HCT116 (cell line): Measurements from ENCODE around the gene GALNT2.

Experiments used
- EZH2 ChIP-seq: fragments of 200-600 bp; sonication (generic); IDR thresholded peaks from 2 replicates; pipeline ENCODE4 v1.6.1; 2017; ENCODE audit warnings: antibody characterized with exemption, mixed run types
- EZH2phosphoT487 ChIP-seq: fragments of 200-600 bp; IDR thresholded peaks from 2 replicates; pipeline ENCODE4 v1.6.1; 2018; ENCODE audit warnings: antibody characterized with exemption, borderline replicate concordance
- POLR2A ChIP-seq: IDR thresholded peaks from 2 replicates; pipeline ENCODE4 v1.7.0; 2011; ENCODE audit warnings: borderline replicate concordance; ENCODE audit not compliant: insufficient read depth, insufficient read length; ENCODE audit errors: extremely low read depth
- RAD21 ChIP-seq: IDR thresholded peaks from 2 replicates; pipeline ENCODE4 v1.6.1; 2012; ENCODE audit warnings: low read depth, mild to moderate bottlenecking
- SIN3A ChIP-seq: IDR thresholded peaks from 2 replicates; pipeline ENCODE4 v1.6.1; 2012; ENCODE audit warnings: low read depth
- TF ChIP-seq, protein P1 (sequence below), 3 experiments: fragments of 200-600 bp in 1 of 3; sonication (generic) in 1 of 3; IDR thresholded peaks in 2 of 3; conservative IDR thresholded peaks in 1 of 3; 2 replicates each; pipeline ENCODE4 v1.5.1; 2012 to 2017; ENCODE audit warnings: low read depth in 2 of 3, low read length in 2 of 3, antibody characterized with exemption in 1 of 3, borderline replicate concordance in 1 of 3, control low read depth in 1 of 3, mild to moderate bottlenecking in 1 of 3, mixed read lengths in 1 of 3, mixed run types in 1 of 3, moderate library complexity in 1 of 3; ENCODE audit not compliant: insufficient read depth in 1 of 3
- TF ChIP-seq, protein P2 (sequence below): IDR thresholded peaks from 2 replicates; pipeline ENCODE4 v1.6.1; 2012; ENCODE audit warnings: low read depth

DNA sequence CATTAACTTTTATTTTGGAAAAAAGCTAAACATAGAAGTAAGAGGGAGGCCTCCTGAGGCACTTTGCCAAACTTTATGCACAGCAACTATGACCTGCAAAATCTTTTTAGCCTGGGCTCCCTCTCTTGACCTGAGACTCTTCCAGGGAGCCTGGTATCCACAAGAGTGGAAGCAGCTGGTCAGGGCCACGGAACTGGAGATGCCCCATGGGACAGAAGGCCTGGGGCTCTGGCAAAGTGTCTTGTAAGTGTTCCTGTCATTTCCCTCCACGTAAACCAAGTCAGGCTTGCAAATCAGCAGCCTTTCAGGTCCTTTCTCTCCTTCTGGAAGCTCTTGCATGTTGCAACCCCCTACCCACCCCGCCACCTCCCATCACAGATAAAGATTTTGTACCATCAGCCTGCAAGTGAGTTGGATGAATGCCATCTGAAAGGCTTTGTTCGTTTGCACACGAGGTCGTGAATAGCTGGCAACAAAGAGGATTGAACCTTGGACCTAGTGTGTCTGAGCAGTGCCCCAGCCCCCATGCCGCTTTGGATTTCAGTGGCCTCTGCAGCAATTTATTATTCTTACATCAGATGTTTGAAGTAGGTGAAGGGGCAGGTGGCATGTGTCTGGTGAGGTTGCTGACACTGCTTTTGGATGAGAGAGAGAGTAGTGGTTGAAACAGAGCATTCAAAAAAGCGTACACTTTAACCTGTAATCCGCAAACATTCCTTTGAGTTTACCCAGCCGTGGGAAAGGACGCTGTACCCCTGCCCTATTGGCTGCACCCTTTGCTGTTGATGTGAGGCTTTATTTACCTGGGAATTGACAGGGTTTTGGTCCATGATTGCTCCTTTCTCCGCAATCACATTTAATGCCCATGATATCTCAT, 91.6 kb downstream of the GALNT2 start:
- no peak for TF ChIP-seq POLR2A
- TF ChIP-seq EZH2phosphoT487, result no peak
- TF ChIP-seq, protein P1, sequence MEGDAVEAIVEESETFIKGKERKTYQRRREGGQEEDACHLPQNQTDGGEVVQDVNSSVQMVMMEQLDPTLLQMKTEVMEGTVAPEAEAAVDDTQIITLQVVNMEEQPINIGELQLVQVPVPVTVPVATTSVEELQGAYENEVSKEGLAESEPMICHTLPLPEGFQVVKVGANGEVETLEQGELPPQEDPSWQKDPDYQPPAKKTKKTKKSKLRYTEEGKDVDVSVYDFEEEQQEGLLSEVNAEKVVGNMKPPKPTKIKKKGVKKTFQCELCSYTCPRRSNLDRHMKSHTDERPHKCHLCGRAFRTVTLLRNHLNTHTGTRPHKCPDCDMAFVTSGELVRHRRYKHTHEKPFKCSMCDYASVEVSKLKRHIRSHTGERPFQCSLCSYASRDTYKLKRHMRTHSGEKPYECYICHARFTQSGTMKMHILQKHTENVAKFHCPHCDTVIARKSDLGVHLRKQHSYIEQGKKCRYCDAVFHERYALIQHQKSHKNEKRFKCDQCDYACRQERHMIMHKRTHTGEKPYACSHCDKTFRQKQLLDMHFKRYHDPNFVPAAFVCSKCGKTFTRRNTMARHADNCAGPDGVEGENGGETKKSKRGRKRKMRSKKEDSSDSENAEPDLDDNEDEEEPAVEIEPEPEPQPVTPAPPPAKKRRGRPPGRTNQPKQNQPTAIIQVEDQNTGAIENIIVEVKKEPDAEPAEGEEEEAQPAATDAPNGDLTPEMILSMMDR (IDR thresholded peaks at IDR 0.05 in 2 of 3, conservative IDR thresholded peaks at IDR 0.05 in 1 of 3; ENCODE audit: borderline replicate concordance in 1 of 3, insufficient read depth in 1 of 3, low read depth in 2 of 3, low read length in 2 of 3), result no peak
- no peak for TF ChIP-seq SIN3A
- TF ChIP-seq, protein P2, sequence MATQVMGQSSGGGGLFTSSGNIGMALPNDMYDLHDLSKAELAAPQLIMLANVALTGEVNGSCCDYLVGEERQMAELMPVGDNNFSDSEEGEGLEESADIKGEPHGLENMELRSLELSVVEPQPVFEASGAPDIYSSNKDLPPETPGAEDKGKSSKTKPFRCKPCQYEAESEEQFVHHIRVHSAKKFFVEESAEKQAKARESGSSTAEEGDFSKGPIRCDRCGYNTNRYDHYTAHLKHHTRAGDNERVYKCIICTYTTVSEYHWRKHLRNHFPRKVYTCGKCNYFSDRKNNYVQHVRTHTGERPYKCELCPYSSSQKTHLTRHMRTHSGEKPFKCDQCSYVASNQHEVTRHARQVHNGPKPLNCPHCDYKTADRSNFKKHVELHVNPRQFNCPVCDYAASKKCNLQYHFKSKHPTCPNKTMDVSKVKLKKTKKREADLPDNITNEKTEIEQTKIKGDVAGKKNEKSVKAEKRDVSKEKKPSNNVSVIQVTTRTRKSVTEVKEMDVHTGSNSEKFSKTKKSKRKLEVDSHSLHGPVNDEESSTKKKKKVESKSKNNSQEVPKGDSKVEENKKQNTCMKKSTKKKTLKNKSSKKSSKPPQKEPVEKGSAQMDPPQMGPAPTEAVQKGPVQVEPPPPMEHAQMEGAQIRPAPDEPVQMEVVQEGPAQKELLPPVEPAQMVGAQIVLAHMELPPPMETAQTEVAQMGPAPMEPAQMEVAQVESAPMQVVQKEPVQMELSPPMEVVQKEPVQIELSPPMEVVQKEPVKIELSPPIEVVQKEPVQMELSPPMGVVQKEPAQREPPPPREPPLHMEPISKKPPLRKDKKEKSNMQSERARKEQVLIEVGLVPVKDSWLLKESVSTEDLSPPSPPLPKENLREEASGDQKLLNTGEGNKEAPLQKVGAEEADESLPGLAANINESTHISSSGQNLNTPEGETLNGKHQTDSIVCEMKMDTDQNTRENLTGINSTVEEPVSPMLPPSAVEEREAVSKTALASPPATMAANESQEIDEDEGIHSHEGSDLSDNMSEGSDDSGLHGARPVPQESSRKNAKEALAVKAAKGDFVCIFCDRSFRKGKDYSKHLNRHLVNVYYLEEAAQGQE, result no peak
- no peak for TF ChIP-seq EZH2
- no peak for TF ChIP-seq RAD21
